Thyroid gland (tissue), 4 donors: ENCODE data around the gene PAPLN. TPM values are rescaled to one million over a fixed set of nuclear protein-coding genes. Genes with fewer than 3 reads are reported as not detected.
"Not testable (repeated sequence)": the region's sequence is repeated elsewhere in the genome, so short reads cannot be mapped to it uniquely, and the experiment has no call there.

ENCODE experiments used
- DNase-seq, 2 donors: peaks; one replicate each; pipeline ENCODE4 v3.0.0-alpha.2; 2019
- H3K27ac ChIP-seq, 3 donors: fragments of 200-600 bp; sonication (generic); 1 replicate in 2 of 3; 2 replicates in 1 of 3; pipeline ENCODE4 v1.5.1; 2016 to 2019; ENCODE audit warnings: mild to moderate bottlenecking in 1 of 3, moderate library complexity in 1 of 3
- H3K27me3 ChIP-seq: fragments of 200-600 bp; sonication (generic); one replicate; pipeline ENCODE4 v1.5.1; 2019
- H3K36me3 ChIP-seq, 2 donors: fragments of 200-600 bp; sonication (generic); one replicate each; pipeline ENCODE4 v1.5.1; 2016 to 2019
- H3K4me1 ChIP-seq, 2 donors: fragments of 200-600 bp; sonication (generic); one replicate each; pipeline ENCODE4 v1.5.1; 2017 to 2019
- H3K4me3 ChIP-seq, 3 donors: fragments of 200-600 bp; sonication (generic); replicated peaks in 1 of 3; 1 replicate in 2 of 3; 2 replicates in 1 of 3; pipeline ENCODE4 v1.5.1; 2016; ENCODE audit warnings: mild to moderate bottlenecking in 1 of 3
- H3K9me3 ChIP-seq: fragments of 200-600 bp; sonication (generic); one replicate; pipeline ENCODE4 v1.5.1; 2017
- CTCF ChIP-seq, 6 experiments: fragments of 200-600 bp in 3 of 6; fragments of 450-650 bp in 3 of 6; sonication (generic) in 3 of 6; IDR thresholded peaks; one replicate each; pipeline ENCODE4 v1.5.1; 2016 to 2019; ENCODE audit warnings: antibody characterized with exemption in 6 of 6, mild to moderate bottlenecking in 2 of 6, inconsistent platforms in 1 of 6, moderate library complexity in 1 of 6
- POLR2A ChIP-seq, 2 donors: fragments of 450-650 bp; IDR thresholded peaks; one replicate each; pipeline ENCODE4 v1.6.1; 2017; ENCODE audit warnings: antibody characterized with exemption in 2 of 2, mild to moderate bottlenecking in 2 of 2, moderate library complexity in 1 of 2
- WGBS, 2 donors: methylation state at CpG; one replicate each; pipeline ENCODE4 v1.1.5; 2017; 5-methylcytosine and 5-hydroxymethylcytosine counted together
- intact Hi-C: fragments of 100-400 bp; cut with DNase I; formaldehyde crosslinking; loops from one replicate; pipeline ENCODE4 v1.15.1; 2023
- total RNA-seq, 4 donors: library from RNA; depleted of rRNA; stranded (reverse); fragments of >200 nt; gene quantifications; one replicate each; pipeline ENCODE4 v1.2.3, GENCODE V29; 2016

The PAPLN gene, protein sequence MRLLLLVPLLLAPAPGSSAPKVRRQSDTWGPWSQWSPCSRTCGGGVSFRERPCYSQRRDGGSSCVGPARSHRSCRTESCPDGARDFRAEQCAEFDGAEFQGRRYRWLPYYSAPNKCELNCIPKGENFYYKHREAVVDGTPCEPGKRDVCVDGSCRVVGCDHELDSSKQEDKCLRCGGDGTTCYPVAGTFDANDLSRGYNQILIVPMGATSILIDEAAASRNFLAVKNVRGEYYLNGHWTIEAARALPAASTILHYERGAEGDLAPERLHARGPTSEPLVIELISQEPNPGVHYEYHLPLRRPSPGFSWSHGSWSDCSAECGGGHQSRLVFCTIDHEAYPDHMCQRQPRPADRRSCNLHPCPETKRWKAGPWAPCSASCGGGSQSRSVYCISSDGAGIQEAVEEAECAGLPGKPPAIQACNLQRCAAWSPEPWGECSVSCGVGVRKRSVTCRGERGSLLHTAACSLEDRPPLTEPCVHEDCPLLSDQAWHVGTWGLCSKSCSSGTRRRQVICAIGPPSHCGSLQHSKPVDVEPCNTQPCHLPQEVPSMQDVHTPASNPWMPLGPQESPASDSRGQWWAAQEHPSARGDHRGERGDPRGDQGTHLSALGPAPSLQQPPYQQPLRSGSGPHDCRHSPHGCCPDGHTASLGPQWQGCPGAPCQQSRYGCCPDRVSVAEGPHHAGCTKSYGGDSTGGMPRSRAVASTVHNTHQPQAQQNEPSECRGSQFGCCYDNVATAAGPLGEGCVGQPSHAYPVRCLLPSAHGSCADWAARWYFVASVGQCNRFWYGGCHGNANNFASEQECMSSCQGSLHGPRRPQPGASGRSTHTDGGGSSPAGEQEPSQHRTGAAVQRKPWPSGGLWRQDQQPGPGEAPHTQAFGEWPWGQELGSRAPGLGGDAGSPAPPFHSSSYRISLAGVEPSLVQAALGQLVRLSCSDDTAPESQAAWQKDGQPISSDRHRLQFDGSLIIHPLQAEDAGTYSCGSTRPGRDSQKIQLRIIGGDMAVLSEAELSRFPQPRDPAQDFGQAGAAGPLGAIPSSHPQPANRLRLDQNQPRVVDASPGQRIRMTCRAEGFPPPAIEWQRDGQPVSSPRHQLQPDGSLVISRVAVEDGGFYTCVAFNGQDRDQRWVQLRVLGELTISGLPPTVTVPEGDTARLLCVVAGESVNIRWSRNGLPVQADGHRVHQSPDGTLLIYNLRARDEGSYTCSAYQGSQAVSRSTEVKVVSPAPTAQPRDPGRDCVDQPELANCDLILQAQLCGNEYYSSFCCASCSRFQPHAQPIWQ
- total RNA-seq = 10 to 100 TPM; 23.2 to 82.8 (median 48.4) TPM

DNA sequence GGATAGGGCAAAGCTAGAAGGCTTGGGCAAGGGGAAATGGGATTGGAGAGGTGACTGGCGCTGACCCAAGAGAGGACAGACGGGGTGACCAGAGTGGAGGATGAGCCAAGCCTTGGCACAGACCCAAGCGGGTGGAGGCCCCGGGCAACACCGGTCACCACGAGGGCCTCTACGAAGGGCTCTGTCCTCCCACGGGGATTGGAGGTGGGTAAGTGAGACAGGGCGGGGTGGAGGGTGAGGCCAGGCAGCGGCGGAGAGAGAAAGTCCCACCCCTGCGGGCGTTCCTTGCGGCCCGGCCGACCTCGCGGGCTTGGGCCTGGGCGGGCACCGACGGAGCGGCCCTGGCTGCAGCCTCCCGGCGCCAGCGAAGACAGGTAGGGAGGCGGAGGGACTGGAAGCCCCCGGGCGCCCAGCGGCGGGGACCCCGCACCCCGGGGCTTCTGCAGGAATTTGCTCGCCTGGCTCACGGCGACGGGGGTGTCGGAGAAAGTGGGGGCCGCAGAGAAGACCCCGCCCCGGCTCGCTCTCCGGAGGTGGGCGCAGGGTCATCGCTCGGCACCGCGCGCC, at the start of gene PAPLN:
Gene PAPLN (plus strand): TSS at position 288 of the 567 bp plus-strand sequence. CDS start 2,273 bp downstream, outside the sequence.
- H3K27me3 ChIP-seq = no peaks in the 10 kb centered on the region
- no peaks in the 10 kb centered on the region for H3K9me3 ChIP-seq
- H3K27ac ChIP-seq = peak within 1 kb of the TSS; percentile 42 to 81 (median 54)
- peak; percentile 62 to 64 for DNase-seq
- H3K4me1 ChIP-seq = peaks cover 33 to 50% of the 10 kb centered on the region in 2 donors
- intact Hi-C loops = no loop called here
- peak within 1 kb of the TSS; percentile 53 to 69 (median 67) for H3K4me3 ChIP-seq
- TF ChIP-seq CTCF (IDR thresholded peaks at IDR 0.05) = no peak
- peak in 1 of 2 donors; percentile 30 for TF ChIP-seq POLR2A (IDR thresholded peaks at IDR 0.05)
- 7 to 13% methylated on average over 14 to 22 of the region's 48 CpGs for WGBS, 2 donors
- no peaks in the 10 kb centered on the region for H3K36me3 ChIP-seq

- H3K36me3 ChIP-seq = peaks cover 18 to 21% of the 10 kb centered on the region in 2 donors
- WGBS, 2 donors = 95 to 97% methylated on average over 3 of the region's 3 CpGs
- peaks cover 0 to 14% of the 10 kb centered on the region in 2 donors for H3K4me1 ChIP-seq
- peak overlapping the region in 1 of 3 donors; percentile 41 for H3K27ac ChIP-seq
- H3K4me3 ChIP-seq = no peak overlapping the region
- no peaks in the 10 kb centered on the region for H3K9me3 ChIP-seq
- TF ChIP-seq CTCF (IDR thresholded peaks at IDR 0.05) (no peak), POLR2A (IDR thresholded peaks at IDR 0.05) (no peak)
- DNase-seq = no peak
- no peaks in the 10 kb centered on the region for H3K27me3 ChIP-seq
- intact Hi-C loops = no loop called here
Measured at GRCh38 chr14:73188501-73188911, 48.8 kb upstream of the PAPLN start.

DNA sequence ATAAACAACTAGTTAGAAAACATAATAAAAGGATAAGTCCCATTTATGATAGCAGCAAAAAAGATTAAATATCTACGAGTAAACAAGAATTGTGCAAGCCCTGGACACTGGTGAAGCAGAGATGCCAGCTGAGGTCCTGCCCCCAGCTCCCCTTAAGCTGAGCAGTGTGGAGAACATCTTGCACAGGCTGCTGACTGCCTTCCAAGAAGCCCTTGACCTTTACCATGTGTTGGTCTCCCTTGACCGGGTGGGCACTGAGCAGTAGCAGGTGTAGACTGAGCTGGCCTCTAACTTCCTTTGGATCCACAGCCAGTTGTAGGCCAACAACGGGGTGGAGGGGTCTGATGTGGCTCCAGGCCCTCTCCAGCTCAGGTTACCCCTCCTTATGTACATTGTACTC, 47.7 kb upstream of the PAPLN start:
- WGBS, 2 donors = 48 to 55% methylated on average over 3 of the region's 3 CpGs
- intact Hi-C loops = no loop called here
- Histone ChIP-seq H3K4me3 (no peak overlapping the region), H3K9me3 (no peaks in the 10 kb centered on the region), H3K4me1 (peaks cover 0 to 14% of the 10 kb centered on the region in 2 donors), H3K27ac (peak overlapping the region in 1 of 3 donors; percentile 41), H3K36me3 (peaks cover 27 to 32% of the 10 kb centered on the region in 2 donors), H3K27me3 (no peaks in the 10 kb centered on the region)
- TF ChIP-seq POLR2A (IDR thresholded peaks at IDR 0.05) = no peak
- TF ChIP-seq CTCF (IDR thresholded peaks at IDR 0.05) = no peak
- peak; percentile 49 to 66 for DNase-seq

GRCh38 chr14:73191441-73191840, 45.9 kb upstream of the PAPLN start:
- H3K27me3 ChIP-seq = no peaks in the 10 kb centered on the region
- peaks cover 0 to 14% of the 10 kb centered on the region in 2 donors for H3K4me1 ChIP-seq
- no peak overlapping the region for H3K27ac ChIP-seq
- no peak overlapping the region for H3K4me3 ChIP-seq
- intact Hi-C loops = no loop called here
- H3K36me3 ChIP-seq = peaks cover 27 to 33% of the 10 kb centered on the region in 2 donors
- H3K9me3 ChIP-seq = no peaks in the 10 kb centered on the region
- WGBS, 2 donors = 94 to 98% methylated on average over 2 of the region's 2 CpGs
- TF ChIP-seq POLR2A (IDR thresholded peaks at IDR 0.05) (no peak), CTCF (IDR thresholded peaks at IDR 0.05) (no peak)
- no peak for DNase-seq

DNA sequence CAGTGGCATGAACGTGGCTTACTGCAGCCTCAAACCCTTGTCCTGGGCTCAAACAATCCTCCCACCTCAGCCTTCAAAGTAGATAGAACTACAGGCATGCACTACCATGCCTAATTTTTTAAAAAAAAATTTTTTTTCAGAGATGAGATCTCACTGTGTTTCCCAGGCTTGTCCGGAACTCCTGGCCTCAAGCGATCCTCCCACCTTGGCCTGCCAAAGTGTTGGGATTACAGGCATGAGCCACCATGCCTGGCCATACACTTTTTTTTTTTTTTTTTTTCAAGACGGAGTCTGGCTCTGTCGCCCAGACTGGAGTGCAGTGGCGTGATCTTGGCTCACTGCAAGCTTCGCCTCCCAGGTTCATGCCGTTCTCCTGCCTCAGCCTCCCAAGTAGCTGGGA, 43.0 kb upstream of the PAPLN start:
- H3K36me3 ChIP-seq = peaks cover 16 to 33% of the 10 kb centered on the region in 2 donors
- intact Hi-C loops, H3K27me3 ChIP-seq, H3K9me3 ChIP-seq, H3K27ac ChIP-seq, H3K4me3 ChIP-seq, DNase-seq, H3K4me1 ChIP-seq: not testable (repeated sequence)
- 93 to 95% methylated on average over 8 of the region's 8 CpGs for WGBS, 2 donors
